Measurements from ENCODE around the gene NTRK2.

GRCh38 chr9:84867186-84867585 is 197.7 kb downstream of the NTRK2 start:
- no peak for TF ChIP-seq POLR2AphosphoS5 (IDR thresholded peaks at IDR 0.05)
- TF ChIP-seq, protein P1, sequence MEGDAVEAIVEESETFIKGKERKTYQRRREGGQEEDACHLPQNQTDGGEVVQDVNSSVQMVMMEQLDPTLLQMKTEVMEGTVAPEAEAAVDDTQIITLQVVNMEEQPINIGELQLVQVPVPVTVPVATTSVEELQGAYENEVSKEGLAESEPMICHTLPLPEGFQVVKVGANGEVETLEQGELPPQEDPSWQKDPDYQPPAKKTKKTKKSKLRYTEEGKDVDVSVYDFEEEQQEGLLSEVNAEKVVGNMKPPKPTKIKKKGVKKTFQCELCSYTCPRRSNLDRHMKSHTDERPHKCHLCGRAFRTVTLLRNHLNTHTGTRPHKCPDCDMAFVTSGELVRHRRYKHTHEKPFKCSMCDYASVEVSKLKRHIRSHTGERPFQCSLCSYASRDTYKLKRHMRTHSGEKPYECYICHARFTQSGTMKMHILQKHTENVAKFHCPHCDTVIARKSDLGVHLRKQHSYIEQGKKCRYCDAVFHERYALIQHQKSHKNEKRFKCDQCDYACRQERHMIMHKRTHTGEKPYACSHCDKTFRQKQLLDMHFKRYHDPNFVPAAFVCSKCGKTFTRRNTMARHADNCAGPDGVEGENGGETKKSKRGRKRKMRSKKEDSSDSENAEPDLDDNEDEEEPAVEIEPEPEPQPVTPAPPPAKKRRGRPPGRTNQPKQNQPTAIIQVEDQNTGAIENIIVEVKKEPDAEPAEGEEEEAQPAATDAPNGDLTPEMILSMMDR (IDR thresholded peaks at IDR 0.05) = no peak
- TF ChIP-seq EP300 (IDR thresholded peaks at IDR 0.05) = no peak
- no peak for TF ChIP-seq POLR2A (IDR thresholded peaks at IDR 0.05)

Measured in gastroesophageal sphincter (tissue), 3 donors.